Measurements from ENCODE around the gene PRF1.

Gene PRF1

DNA sequence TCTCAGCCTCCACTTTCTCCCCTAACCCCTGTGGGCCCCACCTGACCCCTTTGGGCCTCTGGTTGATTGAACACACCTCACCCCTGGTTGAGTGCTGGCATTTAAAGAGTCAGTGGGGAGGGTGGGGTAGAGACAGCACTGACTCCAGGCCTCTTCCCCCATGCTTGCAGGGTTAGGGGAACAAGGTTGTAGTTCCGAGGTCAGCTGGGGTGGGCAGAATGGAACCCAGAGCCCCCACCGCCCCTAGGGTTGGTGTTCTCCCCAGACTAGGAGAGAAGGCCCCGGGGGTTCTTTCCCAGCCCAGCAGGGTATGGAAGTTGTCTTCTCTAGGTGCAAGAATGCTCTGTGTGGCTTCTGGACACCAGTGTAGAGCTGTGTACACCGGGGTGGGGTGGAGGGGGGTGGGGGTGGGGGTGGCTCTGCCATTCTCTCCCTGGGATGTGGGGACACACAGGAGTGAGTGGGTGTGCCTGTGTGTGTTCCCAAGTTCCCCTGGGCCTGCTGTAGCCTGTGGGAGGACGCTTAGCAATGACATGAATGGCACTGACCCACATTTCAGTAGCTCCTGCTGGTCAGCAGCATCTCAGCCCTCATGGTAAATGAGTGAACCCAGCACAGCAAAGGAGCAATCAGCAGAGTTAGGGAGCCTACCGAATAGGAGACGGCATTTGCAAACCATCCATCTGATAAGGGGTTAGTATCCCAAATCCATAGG is 33.6 kb downstream of the PRF1 start:
- ChIA-PET CTCF (interaction anchor here (2.7 kb wide), 1 partner anchor 10 kb away, joined by 8 read pairs; no protein-coding TSS in a partner anchor), POLR2A (no interaction called here)
- TF ChIP-seq, protein P1, sequence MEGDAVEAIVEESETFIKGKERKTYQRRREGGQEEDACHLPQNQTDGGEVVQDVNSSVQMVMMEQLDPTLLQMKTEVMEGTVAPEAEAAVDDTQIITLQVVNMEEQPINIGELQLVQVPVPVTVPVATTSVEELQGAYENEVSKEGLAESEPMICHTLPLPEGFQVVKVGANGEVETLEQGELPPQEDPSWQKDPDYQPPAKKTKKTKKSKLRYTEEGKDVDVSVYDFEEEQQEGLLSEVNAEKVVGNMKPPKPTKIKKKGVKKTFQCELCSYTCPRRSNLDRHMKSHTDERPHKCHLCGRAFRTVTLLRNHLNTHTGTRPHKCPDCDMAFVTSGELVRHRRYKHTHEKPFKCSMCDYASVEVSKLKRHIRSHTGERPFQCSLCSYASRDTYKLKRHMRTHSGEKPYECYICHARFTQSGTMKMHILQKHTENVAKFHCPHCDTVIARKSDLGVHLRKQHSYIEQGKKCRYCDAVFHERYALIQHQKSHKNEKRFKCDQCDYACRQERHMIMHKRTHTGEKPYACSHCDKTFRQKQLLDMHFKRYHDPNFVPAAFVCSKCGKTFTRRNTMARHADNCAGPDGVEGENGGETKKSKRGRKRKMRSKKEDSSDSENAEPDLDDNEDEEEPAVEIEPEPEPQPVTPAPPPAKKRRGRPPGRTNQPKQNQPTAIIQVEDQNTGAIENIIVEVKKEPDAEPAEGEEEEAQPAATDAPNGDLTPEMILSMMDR (IDR thresholded peaks at IDR 0.05; ENCODE audit: insufficient read depth, low read length, missing control alignments), result no peak
- no peak for DNase-seq (ENCODE audit: low read depth, low spot score)
- no peak overlapping the region for H3K4me3 ChIP-seq (ENCODE audit: low read depth, low read length)

- no peak overlapping the region for H3K4me3 ChIP-seq (ENCODE audit: low read depth, low read length)
- DNase-seq (ENCODE audit: low read depth, low spot score), result no peak
- ChIA-PET POLR2A (no interaction called here), CTCF (interaction anchor here (0.6 to 2.7 kb wide), 3 partner anchors 9 to 592 kb away, joined by 3 to 8 read pairs (median 3); no protein-coding TSS in a partner anchor)
- TF ChIP-seq, protein P1 (IDR thresholded peaks at IDR 0.05; ENCODE audit: insufficient read depth, low read length, missing control alignments), result no peak
Measured at GRCh38 chr10:70568113-70568512, 34.4 kb downstream of the PRF1 start.

- DNase-seq (ENCODE audit: low read depth, low spot score), result no peak
- H3K4me3 ChIP-seq (ENCODE audit: low read depth, low read length), result no peak overlapping the region
- TF ChIP-seq, protein P1 (IDR thresholded peaks at IDR 0.05; ENCODE audit: insufficient read depth, low read length, missing control alignments), result no peak
- ChIA-PET CTCF (interaction anchor here (1.2 to 2.7 kb wide), 3 partner anchors 9 to 191 kb away, joined by 3 to 8 read pairs (median 6); no protein-coding TSS in a partner anchor), POLR2A (no interaction called here)
Measured at GRCh38 chr10:70567603-70568002, 34.9 kb downstream of the PRF1 start.

DNA sequence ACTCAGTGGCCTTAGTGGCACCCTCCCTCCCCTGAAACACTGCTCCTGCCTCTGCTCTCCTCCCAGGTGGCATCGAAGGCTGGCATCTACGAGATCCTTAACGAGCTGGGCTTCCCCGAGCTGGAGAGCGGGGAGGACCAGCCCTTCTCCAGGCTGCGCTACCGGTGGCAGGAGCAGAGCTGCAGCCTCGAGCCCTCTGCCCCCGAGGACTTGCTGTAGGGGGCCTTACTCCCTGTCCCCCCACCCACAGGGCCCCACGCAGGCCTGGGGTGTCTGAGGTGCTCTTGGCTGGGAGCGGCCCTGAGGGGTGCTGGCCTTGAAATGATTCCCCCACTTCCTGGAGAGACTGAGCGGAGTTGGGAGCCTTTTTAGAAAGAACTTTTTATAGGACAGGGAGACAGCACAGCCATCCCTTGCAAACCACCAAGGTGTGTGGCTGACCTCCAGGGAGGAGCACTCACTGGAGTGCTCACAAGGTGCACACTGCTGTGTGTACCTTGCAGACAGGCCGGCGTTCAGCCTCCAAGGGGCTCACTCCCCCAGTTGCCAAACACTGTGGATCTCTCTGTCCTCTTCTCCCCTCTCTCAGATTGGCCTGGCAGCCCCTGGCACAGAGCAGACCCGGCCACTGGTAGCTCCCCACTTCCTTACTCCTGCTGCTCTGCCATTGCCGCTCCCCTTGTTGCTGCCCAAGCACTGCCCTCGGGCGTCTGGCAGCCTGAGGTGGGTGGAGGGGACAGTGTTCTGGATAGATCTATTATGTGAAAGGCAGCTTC is 35.8 kb downstream of the PRF1 start:
- CTCF ChIA-PET, result interaction anchor here (1.2 to 2.7 kb wide), 3 partner anchors 8 to 192 kb away, joined by 3 to 8 read pairs (median 6); no protein-coding TSS in a partner anchor

DNA sequence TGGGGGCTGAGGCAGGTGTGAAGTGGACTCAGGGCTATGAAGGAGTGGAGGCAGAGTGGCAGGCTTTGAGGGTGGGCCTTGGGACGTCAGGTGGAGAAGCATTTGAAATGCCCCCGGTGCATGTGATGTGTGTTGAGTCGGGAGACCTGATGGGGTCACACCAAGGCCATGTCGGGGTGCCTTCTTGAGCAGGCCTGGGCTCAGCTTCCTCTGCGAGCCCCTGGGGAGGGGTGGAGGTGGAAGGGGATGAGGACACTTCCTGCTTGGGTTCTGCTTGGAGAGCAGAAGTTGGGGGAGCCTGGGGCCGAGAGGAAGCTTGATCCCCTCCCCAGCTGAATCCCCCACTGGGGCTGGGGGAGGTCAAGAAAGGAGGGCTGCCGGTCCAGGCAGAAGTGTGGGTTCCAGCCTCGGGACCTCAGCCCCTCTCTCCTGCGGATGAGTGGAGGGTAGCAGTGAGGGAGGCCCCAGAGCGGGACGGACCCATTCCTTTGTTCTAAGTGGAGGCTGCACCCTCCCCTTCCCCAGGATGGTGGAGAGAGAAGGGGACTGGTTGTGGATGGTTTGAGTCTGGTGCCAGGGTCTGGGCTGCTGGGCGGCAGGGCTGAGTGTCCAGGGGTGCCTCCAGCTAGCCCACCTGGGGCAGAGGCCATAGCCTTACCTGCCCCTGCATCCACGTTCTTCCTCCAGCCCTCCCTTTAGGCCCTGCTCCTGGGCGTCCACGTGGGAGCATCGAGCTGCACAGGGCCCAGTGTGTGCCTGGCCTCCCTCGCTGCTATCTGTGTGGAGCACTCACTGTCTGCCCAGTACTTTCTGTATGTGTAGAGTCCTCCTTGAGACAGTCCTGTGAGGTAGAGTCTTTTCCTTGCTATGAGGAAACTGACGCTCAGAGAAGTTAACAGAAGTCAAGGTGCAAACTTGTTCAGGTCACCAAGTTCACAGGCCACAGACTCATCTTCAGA is 36.7 kb downstream of the PRF1 start:
- CTCF ChIA-PET, result interaction anchor here (1.9 kb wide), 1 partner anchor 193 kb away, joined by 6 read pairs; no protein-coding TSS in a partner anchor
- no peak overlapping the region for H3K4me3 ChIP-seq (ENCODE audit: low read depth, low read length)
- TF ChIP-seq, protein P1 (IDR thresholded peaks at IDR 0.05; ENCODE audit: insufficient read depth, low read length, missing control alignments), result no peak
- POLR2A ChIA-PET, result no interaction called here
- DNase-seq (ENCODE audit: low read depth, low spot score), result no peak

More for the DNA sequence above, 35.8 kb downstream of the PRF1 start:
- TF ChIP-seq, protein P1 (IDR thresholded peaks at IDR 0.05; ENCODE audit: insufficient read depth, low read length, missing control alignments), result no peak
- no peak overlapping the region for H3K4me3 ChIP-seq (ENCODE audit: low read depth, low read length)
- POLR2A ChIA-PET, result no interaction called here
- no peak for DNase-seq (ENCODE audit: low read depth, low spot score)

All from AG04449 (cell line).